DOHH2 (cell line): Measurements from ENCODE around the gene ZWILCH.

Source experiments
- H3F3A ChIP-seq: fragments of 200-600 bp; sonication (generic), shearing (Covaris generic); 2 replicates; pipeline ENCODE4 v1.6.0; 2016; ENCODE audit warnings: antibody characterized with exemption, mild to moderate bottlenecking; ENCODE audit not compliant: control insufficient read depth, insufficient read depth
- H3K27ac ChIP-seq: fragments of 200-600 bp; sonication (generic); 2 replicates; pipeline ENCODE4 v1.5.1; 2014; ENCODE audit warnings: low read depth, mild to moderate bottlenecking, low read length, moderate library complexity
- H3K27me3 ChIP-seq: fragments of 200-600 bp; sonication (generic); 2 replicates; pipeline ENCODE4 v1.6.1; 2014; ENCODE audit warnings: mild to moderate bottlenecking, low read length, mixed read lengths; ENCODE audit not compliant: control insufficient read depth
- H3K36me3 ChIP-seq: fragments of 200-600 bp; sonication (generic); 2 replicates; pipeline ENCODE4 v1.6.1; 2014; ENCODE audit warnings: mild to moderate bottlenecking, low read length, moderate library complexity, mixed read lengths; ENCODE audit not compliant: control insufficient read depth
- H3K4me1 ChIP-seq: fragments of 200-600 bp; sonication (generic); 2 replicates; pipeline ENCODE4 v1.6.1; 2014; ENCODE audit warnings: mild to moderate bottlenecking, low read length, mixed read lengths; ENCODE audit not compliant: control insufficient read depth
- H3K4me2 ChIP-seq: fragments of 200-600 bp; sonication (generic); 2 replicates; pipeline ENCODE4 v1.6.0; 2014; ENCODE audit warnings: mild to moderate bottlenecking, low read length, moderate library complexity
- H3K4me3 ChIP-seq: fragments of 200-600 bp; sonication (generic); 2 replicates; pipeline ENCODE4 v1.5.1; 2014; ENCODE audit warnings: mild to moderate bottlenecking, low read length, mixed read lengths
- H3K79me2 ChIP-seq: fragments of 200-600 bp; sonication (generic); 2 replicates; pipeline ENCODE4 v1.6.1; 2014; ENCODE audit warnings: mild to moderate bottlenecking, low read length, mixed read lengths; ENCODE audit not compliant: control insufficient read depth
- H3K9me2 ChIP-seq: fragments of 200-600 bp; sonication (generic); replicated peaks from 2 replicates; pipeline ENCODE4 v1.6.1; 2014; ENCODE audit warnings: mild to moderate bottlenecking, low read length, mixed read lengths; ENCODE audit not compliant: control insufficient read depth
- H3K9me3 ChIP-seq: fragments of 200-600 bp; sonication (generic); 2 replicates; pipeline ENCODE4 v1.6.1; 2014; ENCODE audit warnings: antibody characterized with exemption, low read length, mixed read lengths; ENCODE audit not compliant: control insufficient read depth, insufficient read depth
- H4K20me1 ChIP-seq: fragments of 200-600 bp; sonication (generic); 2 replicates; pipeline ENCODE4 v1.6.0; 2014; ENCODE audit warnings: low read depth, mild to moderate bottlenecking, antibody characterized with exemption, low read length, moderate library complexity; ENCODE audit not compliant: control insufficient read depth, insufficient read depth
- EZH2phosphoT487 ChIP-seq: fragments of 200-600 bp; sonication (generic); IDR thresholded peaks from 2 replicates; pipeline ENCODE4 v1.6.1; 2017; ENCODE audit warnings: borderline replicate concordance, mild to moderate bottlenecking, antibody characterized with exemption, low read length, moderate library complexity, mixed read lengths
- TF ChIP-seq, protein P1 (sequence below): fragments of 200-600 bp; sonication (generic); IDR thresholded peaks from one replicate; pipeline ENCODE4 v1.5.1; 2014; ENCODE audit warnings: antibody characterized with exemption, mild to moderate bottlenecking, low read depth, low read length; ENCODE audit not compliant: poor library complexity, severe bottlenecking

ZWILCH gene

DNA sequence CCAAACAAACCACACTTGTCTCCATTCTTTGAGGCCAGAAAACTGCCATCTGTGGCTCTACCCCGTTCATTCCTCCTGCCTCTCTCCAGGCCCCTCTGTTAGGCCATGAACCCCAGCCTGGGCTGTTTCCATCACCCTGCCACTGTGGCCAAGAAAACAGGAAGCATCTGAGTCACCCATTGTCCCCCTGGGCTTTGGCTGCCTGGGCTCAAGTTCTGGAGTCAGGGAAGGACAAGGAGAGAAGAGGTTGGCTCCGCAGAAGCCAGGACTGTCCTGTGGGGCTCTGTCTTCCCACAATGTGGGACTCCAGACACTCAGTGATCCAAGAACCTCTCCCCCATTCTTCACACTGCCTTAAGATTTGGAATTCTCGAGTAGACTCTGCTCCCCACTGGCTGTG is 75.5 kb downstream of the ZWILCH start:
- H3K9me3 ChIP-seq = no peaks in the 10 kb centered on the region
- H3K36me3 ChIP-seq = no peaks in the 10 kb centered on the region
- H3K27ac ChIP-seq = no peak overlapping the region
- no peaks in the 10 kb centered on the region for H4K20me1 ChIP-seq
- H3K4me2 ChIP-seq = no peak overlapping the region
- TF ChIP-seq, protein P1, sequence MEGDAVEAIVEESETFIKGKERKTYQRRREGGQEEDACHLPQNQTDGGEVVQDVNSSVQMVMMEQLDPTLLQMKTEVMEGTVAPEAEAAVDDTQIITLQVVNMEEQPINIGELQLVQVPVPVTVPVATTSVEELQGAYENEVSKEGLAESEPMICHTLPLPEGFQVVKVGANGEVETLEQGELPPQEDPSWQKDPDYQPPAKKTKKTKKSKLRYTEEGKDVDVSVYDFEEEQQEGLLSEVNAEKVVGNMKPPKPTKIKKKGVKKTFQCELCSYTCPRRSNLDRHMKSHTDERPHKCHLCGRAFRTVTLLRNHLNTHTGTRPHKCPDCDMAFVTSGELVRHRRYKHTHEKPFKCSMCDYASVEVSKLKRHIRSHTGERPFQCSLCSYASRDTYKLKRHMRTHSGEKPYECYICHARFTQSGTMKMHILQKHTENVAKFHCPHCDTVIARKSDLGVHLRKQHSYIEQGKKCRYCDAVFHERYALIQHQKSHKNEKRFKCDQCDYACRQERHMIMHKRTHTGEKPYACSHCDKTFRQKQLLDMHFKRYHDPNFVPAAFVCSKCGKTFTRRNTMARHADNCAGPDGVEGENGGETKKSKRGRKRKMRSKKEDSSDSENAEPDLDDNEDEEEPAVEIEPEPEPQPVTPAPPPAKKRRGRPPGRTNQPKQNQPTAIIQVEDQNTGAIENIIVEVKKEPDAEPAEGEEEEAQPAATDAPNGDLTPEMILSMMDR = no peak
- no peak for TF ChIP-seq EZH2phosphoT487
- no peaks in the 10 kb centered on the region for H3K4me1 ChIP-seq
- no peaks in the 10 kb centered on the region for H3F3A ChIP-seq
- no peaks in the 10 kb centered on the region for H3K9me2 ChIP-seq
- H3K27me3 ChIP-seq = no peaks in the 10 kb centered on the region
- H3K79me2 ChIP-seq = no peaks in the 10 kb centered on the region
- H3K4me3 ChIP-seq = no peak overlapping the region

DNA sequence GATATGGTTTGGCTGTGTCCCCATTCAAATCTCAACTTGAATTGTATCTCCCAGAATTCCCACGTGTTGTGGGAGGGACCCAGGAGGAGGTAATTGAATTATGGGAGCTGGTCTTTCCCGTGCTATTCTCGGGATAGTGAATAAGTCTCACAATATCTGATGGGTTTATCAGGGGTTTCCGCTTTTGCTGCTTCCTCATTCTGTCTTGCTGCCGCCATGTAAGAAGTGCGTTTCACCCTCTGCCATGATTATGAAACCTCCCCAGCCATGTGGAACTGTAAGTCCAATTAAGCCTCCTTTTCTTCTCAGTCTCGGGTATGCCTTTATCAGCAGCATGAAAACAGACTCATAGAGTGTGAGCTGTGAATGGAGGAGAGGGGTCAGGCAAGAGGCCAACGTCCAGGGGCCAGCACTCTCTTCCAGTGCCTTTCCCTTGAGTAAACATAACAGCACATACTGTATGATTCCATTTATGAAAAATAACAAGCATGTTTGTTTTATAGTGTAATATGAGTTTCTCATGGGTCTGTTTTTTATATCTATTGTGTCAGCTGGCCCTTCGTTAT is 76.9 kb downstream of the ZWILCH start:
- Histone ChIP-seq H3K27ac (no peak overlapping the region), H4K20me1 (no peaks in the 10 kb centered on the region)

DNA sequence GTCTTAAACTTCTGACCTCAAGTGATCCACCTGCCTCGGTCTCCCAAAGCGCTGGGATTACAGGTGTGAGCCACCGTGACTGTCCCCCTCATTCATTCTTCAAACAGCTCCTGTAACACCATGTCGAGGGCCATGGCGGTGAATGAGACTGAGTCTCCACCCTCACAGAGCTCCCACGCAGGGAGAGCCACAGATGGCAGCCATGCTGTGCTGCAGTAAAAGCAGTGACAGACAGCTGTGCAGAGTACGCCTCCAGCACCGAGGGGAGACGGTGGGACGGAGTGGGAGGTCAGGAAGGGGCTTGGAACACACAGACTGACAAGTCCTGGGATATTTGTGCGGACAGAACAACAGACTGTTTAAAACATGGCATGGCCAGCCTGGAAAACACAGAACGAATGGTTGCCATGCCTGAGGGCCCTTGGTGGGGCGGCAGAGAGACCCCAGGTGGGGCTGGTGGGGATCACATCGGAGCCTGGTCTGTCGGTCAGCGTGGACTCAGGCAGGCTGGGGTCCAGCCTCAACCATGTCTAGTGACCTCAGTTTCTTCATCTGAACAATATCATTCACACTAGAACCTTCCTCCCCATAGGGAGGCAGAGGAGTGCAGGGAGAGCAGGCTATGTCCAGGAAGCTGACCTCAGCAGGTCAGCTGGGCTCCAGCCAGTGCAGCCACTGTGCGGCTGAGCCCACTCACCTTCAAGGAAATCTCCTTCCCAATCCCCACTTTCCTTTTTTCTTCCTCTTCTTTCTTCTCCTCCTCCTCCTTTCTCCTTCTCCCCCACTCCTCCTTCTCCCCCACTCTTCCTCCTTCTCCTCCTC is 81.2 kb downstream of the ZWILCH start:
- Histone ChIP-seq H3K27ac (no peak overlapping the region), H3K27me3 (no peaks in the 10 kb centered on the region), H3K36me3 (no peaks in the 10 kb centered on the region), H3K79me2 (no peaks in the 10 kb centered on the region), H3K4me2 (no peak overlapping the region), H3F3A (peaks cover 2% of the 10 kb centered on the region; the same call in 1 of the 2 replicates), H3K9me2 (no peaks in the 10 kb centered on the region), H4K20me1 (no peaks in the 10 kb centered on the region), H3K4me1 (peaks cover 6% of the 10 kb centered on the region; the same call in 1 of the 2 replicates), H3K4me3 (no peak overlapping the region), H3K9me3 (no peaks in the 10 kb centered on the region)
- TF ChIP-seq, protein P1 = no peak
- TF ChIP-seq EZH2phosphoT487 = no peak

More for the DNA sequence above, 76.9 kb downstream of the ZWILCH start:
- no peak overlapping the region for H3K4me3 ChIP-seq
- H3K27me3 ChIP-seq = no peaks in the 10 kb centered on the region
- no peaks in the 10 kb centered on the region for H3K79me2 ChIP-seq
- no peaks in the 10 kb centered on the region for H3K36me3 ChIP-seq
- no peak overlapping the region for H3K4me2 ChIP-seq
- no peaks in the 10 kb centered on the region for H3F3A ChIP-seq
- TF ChIP-seq, protein P1 = no peak
- no peak for TF ChIP-seq EZH2phosphoT487
- no peaks in the 10 kb centered on the region for H3K9me3 ChIP-seq
- H3K4me1 ChIP-seq = peaks cover 3% of the 10 kb centered on the region; the same call in 1 of the 2 replicates
- H3K9me2 ChIP-seq = no peaks in the 10 kb centered on the region
